A673 (cell line): Measurements from ENCODE around the gene SAP30BP. TPM values are rescaled to one million over a fixed set of nuclear protein-coding genes. Genes with fewer than 3 reads are reported as not detected.

Source experiments
- BruUV-seq: library from RNA; stranded (reverse); fragments of 400-500 nt; replicated peaks from 2 replicates; lab custom pipeline; 2021; lab: Mats Ljungman, UMichigan
- CTCF ChIA-PET: fragments of 300-600 bp; sonication (Branson Sonifier 250); formaldehyde crosslinking; loops from one replicate; lab custom pipeline; 2022; ENCODE audit warnings: antibody characterized with exemption; lab: Charles Lee
- POLR2A ChIA-PET: fragments of 300-600 bp; sonication (Branson Sonifier 250); formaldehyde crosslinking; loops from one replicate; lab custom pipeline; 2022; ENCODE audit warnings: antibody characterized with exemption; ENCODE audit not compliant: low non-redundant PET; lab: Charles Lee
- DNase-seq: peaks from one replicate; pipeline ENCODE4 v3.0.0-alpha.2; 2015; ENCODE audit warnings: low spot score
- H3K27ac ChIP-seq: fragments of 200-600 bp; sonication (generic); 2 replicates; pipeline ENCODE4 v1.5.1; 2016; ENCODE audit warnings: mixed run types, low read depth, mild to moderate bottlenecking, mixed read lengths, antibody characterized with exemption, low read length; ENCODE audit not compliant: poor library complexity, severe bottlenecking
- H3K27me3 ChIP-seq: fragments of 200-600 bp; sonication (generic); replicated peaks from 2 replicates; pipeline ENCODE4 v1.6.1; 2017; ENCODE audit warnings: mixed run types, low read depth, mild to moderate bottlenecking, mixed read lengths, antibody characterized with exemption, low read length; ENCODE audit not compliant: insufficient read depth, poor library complexity
- H3K36me3 ChIP-seq: fragments of 200-600 bp; sonication (generic); 2 replicates; pipeline ENCODE4 v1.6.1; 2016; ENCODE audit warnings: mixed run types, mild to moderate bottlenecking, mixed read lengths, antibody characterized with exemption, low read length; ENCODE audit not compliant: insufficient read depth, poor library complexity, severe bottlenecking
- H3K4me1 ChIP-seq: fragments of 200-600 bp; sonication (generic); 2 replicates; pipeline ENCODE4 v1.6.1; 2017; ENCODE audit warnings: mixed run types, mild to moderate bottlenecking, mixed read lengths, antibody characterized with exemption, low read length; ENCODE audit not compliant: insufficient read depth, poor library complexity, severe bottlenecking
- H3K4me3 ChIP-seq: fragments of 200-600 bp; sonication (generic); 2 replicates; pipeline ENCODE4 v1.5.1; 2016; ENCODE audit warnings: low read depth, mixed run types, mild to moderate bottlenecking, mixed read lengths, low read length; ENCODE audit not compliant: poor library complexity, severe bottlenecking
- H3K9me3 ChIP-seq: fragments of 200-600 bp; sonication (generic); 2 replicates; pipeline ENCODE4 v1.6.1; 2016; ENCODE audit warnings: mixed run types, low read depth, mild to moderate bottlenecking, mixed read lengths, antibody characterized with exemption, low read length; ENCODE audit not compliant: poor library complexity, severe bottlenecking
- EZH2 ChIP-seq: fragments of 200-600 bp; sonication (generic); IDR thresholded peaks from 2 replicates; pipeline ENCODE4 v1.6.1; 2017; ENCODE audit warnings: borderline replicate concordance, low read depth, mild to moderate bottlenecking, mixed read lengths, antibody characterized with exemption, low read length; ENCODE audit not compliant: poor library complexity, severe bottlenecking
- intact Hi-C: fragments of 100-400 bp; cut with micrococcal nuclease; formaldehyde crosslinking; loops from one replicate; pipeline ENCODE4 v1.10.0; 2022; ENCODE audit not compliant: unreplicated experiment
- total RNA-seq: library from RNA; stranded (reverse); gene quantifications from 2 replicates; pipeline ENCODE4 v1.2.3, GENCODE V29; 2021
- TF ChIP-seq, protein P1 (sequence below): fragments of 300-800, 200-600 bp; sonication (generic); conservative IDR thresholded peaks from 2 replicates; pipeline ENCODE4 v1.5.1; 2017; ENCODE audit warnings: low read depth, mild to moderate bottlenecking, antibody characterized with exemption, low read length, moderate library complexity, mixed read lengths

Gene SAP30BP
- total RNA-seq, 1 experiment from 2014 or later = 98.1 TPM

DNA sequence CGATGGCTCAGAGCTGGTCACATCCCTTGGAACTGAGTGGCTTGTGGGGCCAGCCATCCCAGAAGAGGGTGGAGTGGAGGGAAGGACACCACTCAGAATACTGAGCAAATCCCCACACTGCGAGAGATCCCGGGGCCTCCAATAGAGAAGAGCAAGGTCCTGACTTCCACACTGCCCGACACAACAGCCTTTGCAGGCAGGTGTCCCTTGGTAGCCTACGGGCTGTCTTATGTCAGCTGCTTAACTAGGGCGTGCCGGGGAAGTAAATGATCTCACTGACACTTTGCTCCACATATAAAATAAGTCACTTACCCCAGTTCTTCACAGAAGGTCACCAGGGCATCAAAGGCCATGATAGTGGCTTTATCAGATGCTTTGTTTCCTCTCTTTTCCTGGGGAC, 16.3 kb upstream of the SAP30BP start:
- no peak for DNase-seq
- H3K27ac ChIP-seq = no peak overlapping the region
- intact Hi-C loops = no loop called here
- ChIA-PET POLR2A (no interaction called here), CTCF (interaction anchor here (2.0 kb wide), 1 partner anchor 17 kb away, joined by 10 read pairs; the partner anchor contains the start of gene SMIM5)
- H3K27me3 ChIP-seq = no peaks in the 10 kb centered on the region
- no peaks in the 10 kb centered on the region for H3K9me3 ChIP-seq
- BruUV-seq = no TSS peak
- peaks cover 4% of the 10 kb centered on the region for H3K36me3 ChIP-seq
- H3K4me1 ChIP-seq = no peaks in the 10 kb centered on the region
- H3K4me3 ChIP-seq = no peak overlapping the region
- TF ChIP-seq EZH2 = no peak
- TF ChIP-seq, protein P1, sequence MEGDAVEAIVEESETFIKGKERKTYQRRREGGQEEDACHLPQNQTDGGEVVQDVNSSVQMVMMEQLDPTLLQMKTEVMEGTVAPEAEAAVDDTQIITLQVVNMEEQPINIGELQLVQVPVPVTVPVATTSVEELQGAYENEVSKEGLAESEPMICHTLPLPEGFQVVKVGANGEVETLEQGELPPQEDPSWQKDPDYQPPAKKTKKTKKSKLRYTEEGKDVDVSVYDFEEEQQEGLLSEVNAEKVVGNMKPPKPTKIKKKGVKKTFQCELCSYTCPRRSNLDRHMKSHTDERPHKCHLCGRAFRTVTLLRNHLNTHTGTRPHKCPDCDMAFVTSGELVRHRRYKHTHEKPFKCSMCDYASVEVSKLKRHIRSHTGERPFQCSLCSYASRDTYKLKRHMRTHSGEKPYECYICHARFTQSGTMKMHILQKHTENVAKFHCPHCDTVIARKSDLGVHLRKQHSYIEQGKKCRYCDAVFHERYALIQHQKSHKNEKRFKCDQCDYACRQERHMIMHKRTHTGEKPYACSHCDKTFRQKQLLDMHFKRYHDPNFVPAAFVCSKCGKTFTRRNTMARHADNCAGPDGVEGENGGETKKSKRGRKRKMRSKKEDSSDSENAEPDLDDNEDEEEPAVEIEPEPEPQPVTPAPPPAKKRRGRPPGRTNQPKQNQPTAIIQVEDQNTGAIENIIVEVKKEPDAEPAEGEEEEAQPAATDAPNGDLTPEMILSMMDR = no peak

DNA sequence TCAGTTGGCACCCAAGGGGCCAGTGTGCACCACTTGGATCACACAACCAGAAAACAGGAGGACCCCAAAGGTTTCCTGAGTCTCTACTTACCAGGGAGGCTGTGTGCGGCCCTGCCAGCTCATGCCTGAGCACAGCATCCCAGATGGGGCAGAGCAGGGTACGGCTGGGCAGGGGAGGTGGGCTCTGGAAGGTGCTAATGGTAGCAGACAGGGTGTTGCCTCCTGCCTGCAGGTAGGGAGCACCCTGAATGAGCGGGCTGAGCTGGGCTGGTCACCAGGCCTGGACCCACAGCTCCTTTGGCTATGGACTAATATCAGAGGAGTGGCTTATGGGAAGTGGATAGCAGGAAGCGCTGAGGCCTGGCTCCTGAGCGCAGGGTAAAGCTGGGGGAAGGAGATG, 14.8 kb upstream of the SAP30BP start:
- no peak for DNase-seq
- intact Hi-C loops = no loop called here

DNA sequence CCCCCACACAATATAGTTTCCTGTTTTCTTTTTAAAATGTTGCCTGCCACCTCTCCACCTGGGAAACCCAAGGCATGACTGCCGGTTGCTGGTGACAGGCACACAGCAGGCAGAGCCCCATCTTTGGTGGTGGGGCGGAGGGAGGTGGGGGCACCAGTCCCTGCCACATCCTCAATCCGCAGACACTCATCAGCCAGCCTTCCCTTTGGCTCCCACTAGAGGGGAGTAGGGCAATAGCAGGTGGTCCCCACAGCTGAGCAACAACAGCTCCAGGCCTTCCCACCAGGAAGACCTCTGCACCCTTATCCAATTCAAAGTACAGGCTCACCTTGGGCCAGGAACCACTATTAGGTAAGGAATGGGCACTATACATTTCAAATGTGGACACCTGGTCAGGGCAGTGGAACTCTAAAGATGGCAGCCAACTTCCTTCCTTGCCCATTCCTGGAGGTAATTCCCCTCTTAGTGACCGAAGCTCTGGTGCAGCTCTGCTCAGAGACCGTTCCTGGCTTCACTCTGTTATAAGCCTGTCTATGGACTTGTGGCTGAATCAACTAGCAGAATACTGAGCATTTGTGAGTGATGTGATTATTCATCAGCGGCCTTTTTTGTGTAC, 14.1 kb upstream of the SAP30BP start:
- H3K27ac ChIP-seq = no peak overlapping the region
- intact Hi-C loops = no loop called here
- POLR2A ChIA-PET = no interaction called here
- no TSS peak for BruUV-seq
- peaks cover 4% of the 10 kb centered on the region for H3K36me3 ChIP-seq
- no peak for TF ChIP-seq EZH2
- TF ChIP-seq, protein P1 = peak; percentile 84
- no peaks in the 10 kb centered on the region for H3K4me1 ChIP-seq
- H3K27me3 ChIP-seq = no peaks in the 10 kb centered on the region
- no peaks in the 10 kb centered on the region for H3K9me3 ChIP-seq
- no peak overlapping the region for H3K4me3 ChIP-seq
- peak; percentile 62 for DNase-seq
- CTCF ChIA-PET = interaction anchor here (0.5 to 2.8 kb wide), 7 partner anchors 20 to 288 kb away, joined by 3 to 21 read pairs (median 4); partner anchors contain the start of gene SMIM5

More for the DNA sequence above, 14.8 kb upstream of the SAP30BP start:
- ChIA-PET POLR2A (no interaction called here), CTCF (interaction anchor here (1.0 to 2.8 kb wide), 3 partner anchors 19 to 98 kb away, joined by 4 to 21 read pairs (median 4); partner anchors contain the start of gene SMIM5)
- Histone ChIP-seq H3K4me1 (no peaks in the 10 kb centered on the region), H3K4me3 (no peak overlapping the region), H3K36me3 (peaks cover 4% of the 10 kb centered on the region), H3K27me3 (no peaks in the 10 kb centered on the region), H3K27ac (no peak overlapping the region), H3K9me3 (no peaks in the 10 kb centered on the region)
- BruUV-seq = no TSS peak
- no peak for TF ChIP-seq EZH2
- TF ChIP-seq, protein P1 = no peak
